WTC11 (cell line): ENCODE results near the gene LYPD6B. TPM values are rescaled to one million over a fixed set of nuclear protein-coding genes. Genes with fewer than 3 reads are reported as not detected.

Experiments
- ATAC-seq: fragments of 200-7000 bp; cut with Tn5 transposase; 2 replicates; pipeline ENCODE4 v1.10.0; 2021; ENCODE audit warnings: mild to moderate bottlenecking, moderate library complexity
- CTCF ChIA-PET: fragments of 300-600 bp; sonication (Branson Sonifier 250); formaldehyde crosslinking; loops from one replicate; lab custom pipeline; 2021; ENCODE audit warnings: antibody characterized with exemption; lab: Charles Lee
- POLR2A ChIA-PET: fragments of 350-600 bp; sonication (Branson Sonifier 250); formaldehyde crosslinking; loops from one replicate; lab custom pipeline; 2021; ENCODE audit warnings: antibody characterized with exemption; lab: Charles Lee
- DNase-seq: peaks from one replicate; pipeline ENCODE4 v3.0.0; 2021; ENCODE audit warnings: low spot score
- H3K27ac Mint-ChIP-seq: 2 replicates; pipeline ENCODE4 v1.8.0; 2021; ENCODE audit warnings: mixed read lengths
- H3K27me3 Mint-ChIP-seq: 2 replicates; pipeline ENCODE4 v1.8.0; 2021; ENCODE audit warnings: low read depth, mild to moderate bottlenecking, moderate library complexity, mixed read lengths
- H3K36me3 Mint-ChIP-seq: 2 replicates; pipeline ENCODE4 v1.8.0; 2021; ENCODE audit warnings: mixed read lengths
- H3K4me1 Mint-ChIP-seq: 2 replicates; pipeline ENCODE4 v1.8.0; 2022; ENCODE audit warnings: mixed read lengths
- H3K4me3 Mint-ChIP-seq: 2 replicates; pipeline ENCODE4 v1.8.0; 2021; ENCODE audit warnings: mild to moderate bottlenecking, moderate library complexity, mixed read lengths
- H3K9me3 Mint-ChIP-seq: 2 replicates; pipeline ENCODE4 v1.8.0; 2021; ENCODE audit warnings: mixed read lengths
- AR ChIP-seq: fragments of 250-450 bp; sonication (Bioruptor Pico); IDR thresholded peaks from 2 replicates; pipeline ENCODE4 v1.9.0; 2021; ENCODE audit warnings: mild to moderate bottlenecking
- CDX4 ChIP-seq: fragments of 250-450 bp; sonication (Bioruptor Pico); IDR thresholded peaks from 2 replicates; pipeline ENCODE4 v1.9.0; 2021; ENCODE audit warnings: moderate library complexity, mild to moderate bottlenecking, inconsistent platforms, borderline replicate concordance
- CTCF ChIP-seq: fragments of 200-600 bp; IDR thresholded peaks from 2 replicates; pipeline ENCODE4 v1.8.0; 2022; ENCODE audit warnings: antibody characterized with exemption
- E2F4 ChIP-seq: sonication (generic); formaldehyde crosslinking; IDR thresholded peaks from 2 replicates; pipeline ENCODE4 v1.8.1; 2022; ENCODE audit warnings: low read depth, mild to moderate bottlenecking, moderate library complexity, missing genetic modification reagents, borderline replicate concordance
- EMX1 ChIP-seq: fragments of 250-450 bp; sonication (Bioruptor Pico); IDR thresholded peaks from 2 replicates; pipeline ENCODE4 v1.8.0; 2021; ENCODE audit warnings: mild to moderate bottlenecking
- ETV6 ChIP-seq: sonication (generic); formaldehyde crosslinking; IDR thresholded peaks from 2 replicates; pipeline ENCODE4 v1.8.1; 2022; ENCODE audit warnings: mild to moderate bottlenecking, missing genetic modification reagents
- HMGA2 ChIP-seq: fragments of 250-450 bp; sonication (Bioruptor Pico); IDR thresholded peaks from 2 replicates; pipeline ENCODE4 v1.4.0; 2021; ENCODE audit warnings: mild to moderate bottlenecking, moderate library complexity
- JAZF1 ChIP-seq: fragments of 250-450 bp; sonication (Bioruptor Pico); IDR thresholded peaks from 2 replicates; pipeline ENCODE4 v1.9.0; 2021; ENCODE audit warnings: moderate library complexity, mild to moderate bottlenecking, inconsistent platforms
- KAT7 ChIP-seq: sonication (generic); formaldehyde crosslinking; IDR thresholded peaks from 2 replicates; pipeline ENCODE4 v1.8.1; 2023; ENCODE audit warnings: missing genetic modification reagents, mild to moderate bottlenecking, borderline replicate concordance
- MYBL2 ChIP-seq: sonication (generic); formaldehyde crosslinking; IDR thresholded peaks from 2 replicates; pipeline ENCODE4 v1.8.1; 2023; ENCODE audit warnings: mild to moderate bottlenecking, moderate library complexity, missing genetic modification reagents
- NFYB ChIP-seq: sonication (generic); formaldehyde crosslinking; conservative IDR thresholded peaks from 2 replicates; pipeline ENCODE4 v1.8.0; 2022; ENCODE audit warnings: low read depth, missing genetic modification reagents
- OVOL2 ChIP-seq: fragments of 250-450 bp; sonication (Bioruptor Pico); IDR thresholded peaks from 2 replicates; pipeline ENCODE4 v1.9.0; 2021; ENCODE audit warnings: mild to moderate bottlenecking, borderline replicate concordance
- SOX15 ChIP-seq: fragments of 250-450 bp; sonication (Bioruptor Pico); IDR thresholded peaks from 2 replicates; pipeline ENCODE4 v1.9.0; 2021; ENCODE audit warnings: mild to moderate bottlenecking
- TEAD1 ChIP-seq: sonication (generic); formaldehyde crosslinking; IDR thresholded peaks from 2 replicates; pipeline ENCODE4 v1.8.0; 2022; ENCODE audit warnings: mild to moderate bottlenecking, missing genetic modification reagents
- ZNF121 ChIP-seq: sonication (generic); formaldehyde crosslinking; IDR thresholded peaks from 2 replicates; pipeline ENCODE4 v1.8.0; 2023; ENCODE audit warnings: missing genetic modification reagents
- ZNF425 ChIP-seq: fragments of 250-450 bp; sonication (Bioruptor Pico); conservative IDR thresholded peaks from 2 replicates; pipeline ENCODE4 v1.9.0; 2021; ENCODE audit warnings: mild to moderate bottlenecking
- ZSCAN18 ChIP-seq: fragments of 250-450 bp; sonication (Bioruptor Pico); IDR thresholded peaks from 2 replicates; pipeline ENCODE4 v2.1.2; 2022; ENCODE audit warnings: mild to moderate bottlenecking, moderate library complexity
- total RNA-seq: library from RNA; stranded (reverse); gene quantifications from 3 replicates; pipeline ENCODE4 v1.2.3, GENCODE V29; 2021
- TF ChIP-seq, protein P1 (sequence below): sonication (generic); formaldehyde crosslinking; IDR thresholded peaks from 2 replicates; pipeline ENCODE4 v1.8.1; 2023; ENCODE audit warnings: mild to moderate bottlenecking, missing genetic modification reagents, moderate library complexity
- TF ChIP-seq, protein P2 (sequence below): sonication (generic); formaldehyde crosslinking; IDR thresholded peaks from 2 replicates; pipeline ENCODE4 v1.8.0; 2023; ENCODE audit warnings: missing genetic modification reagents

The LYPD6B gene
- total RNA-seq, 1 experiment from 2014 or later, result 1.6 TPM

GRCh38 chr2:149093579-149093978 lies 55.1 kb downstream of the LYPD6B start:
- ChIA-PET CTCF (no interaction called here), POLR2A (no interaction called here)
- ATAC-seq, result no peak
- no peaks in the 10 kb centered on the region for H3K36me3 Mint-ChIP-seq
- no peak for TF ChIP-seq ZNF121 (CRISPR knock-in tag)
- TF ChIP-seq OVOL2 (CRISPR knock-in tag), result no peak
- no peak for TF ChIP-seq NFYB (CRISPR knock-in tag)
- no peak for TF ChIP-seq TEAD1 (CRISPR knock-in tag)
- TF ChIP-seq HMGA2, result no peak
- no peak for TF ChIP-seq KAT7 (CRISPR knock-in tag)
- no peak for TF ChIP-seq ZSCAN18 (CRISPR knock-in tag)
- TF ChIP-seq E2F4, result no peak
- TF ChIP-seq AR (CRISPR knock-in tag), result no peak
- no peak for DNase-seq
- no peaks in the 10 kb centered on the region for H3K9me3 Mint-ChIP-seq
- no peak overlapping the region for H3K4me3 Mint-ChIP-seq
- peaks cover 2% of the 10 kb centered on the region; the same call in 1 of the 2 replicates for H3K4me1 Mint-ChIP-seq
- peaks cover 6% of the 10 kb centered on the region; the same call in 1 of the 2 replicates for H3K27me3 Mint-ChIP-seq
- H3K27ac Mint-ChIP-seq, result no peak overlapping the region

- no peak for DNase-seq
- ATAC-seq, result peak; percentile 48; the same call in 1 of the 2 replicates
- Mint-ChIP-seq H3K9me3 (no peaks in the 10 kb centered on the region), H3K4me3 (no peak overlapping the region), H3K27me3 (peaks cover 6% of the 10 kb centered on the region; the same call in 1 of the 2 replicates), H3K36me3 (no peaks in the 10 kb centered on the region), H3K27ac (no peak overlapping the region), H3K4me1 (peaks cover 2% of the 10 kb centered on the region; the same call in 1 of the 2 replicates)
- ChIA-PET CTCF (no interaction called here), POLR2A (no interaction called here)
- no peak for TF ChIP-seq CTCF
- TF ChIP-seq EMX1 (CRISPR knock-in tag), result no peak
- TF ChIP-seq JAZF1 (CRISPR knock-in tag), result no peak
- no peak for TF ChIP-seq CDX4
- TF ChIP-seq, protein P1, sequence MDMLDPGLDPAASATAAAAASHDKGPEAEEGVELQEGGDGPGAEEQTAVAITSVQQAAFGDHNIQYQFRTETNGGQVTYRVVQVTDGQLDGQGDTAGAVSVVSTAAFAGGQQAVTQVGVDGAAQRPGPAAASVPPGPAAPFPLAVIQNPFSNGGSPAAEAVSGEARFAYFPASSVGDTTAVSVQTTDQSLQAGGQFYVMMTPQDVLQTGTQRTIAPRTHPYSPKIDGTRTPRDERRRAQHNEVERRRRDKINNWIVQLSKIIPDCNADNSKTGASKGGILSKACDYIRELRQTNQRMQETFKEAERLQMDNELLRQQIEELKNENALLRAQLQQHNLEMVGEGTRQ (CRISPR knock-in tag), result no peak
- TF ChIP-seq ZNF425 (CRISPR knock-in tag), result no peak
- no peak for TF ChIP-seq MYBL2 (CRISPR knock-in tag)
- TF ChIP-seq, protein P2, sequence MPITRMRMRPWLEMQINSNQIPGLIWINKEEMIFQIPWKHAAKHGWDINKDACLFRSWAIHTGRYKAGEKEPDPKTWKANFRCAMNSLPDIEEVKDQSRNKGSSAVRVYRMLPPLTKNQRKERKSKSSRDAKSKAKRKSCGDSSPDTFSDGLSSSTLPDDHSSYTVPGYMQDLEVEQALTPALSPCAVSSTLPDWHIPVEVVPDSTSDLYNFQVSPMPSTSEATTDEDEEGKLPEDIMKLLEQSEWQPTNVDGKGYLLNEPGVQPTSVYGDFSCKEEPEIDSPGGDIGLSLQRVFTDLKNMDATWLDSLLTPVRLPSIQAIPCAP (CRISPR knock-in tag), result no peak
- no peak for TF ChIP-seq ETV6 (CRISPR knock-in tag)
- TF ChIP-seq SOX15 (CRISPR knock-in tag), result no peak
Observed at GRCh38 chr2:149094217-149095015, 55.9 kb downstream of the LYPD6B start.
